Measurements from ENCODE around the gene POLA2. TPM values are rescaled to one million over a fixed set of nuclear protein-coding genes. Genes with fewer than 3 reads are reported as not detected.

The POLA2 gene
- total and polyA plus RNA-seq, 9 of the 15 experiments (the other 6 are each of a cell fraction or from before 2014, with no cell fraction given): 2.7 to 134 (median 44.4) TPM

- peak; percentile 85 for TF ChIP-seq SAP30 (IDR thresholded peaks at IDR 0.05; ENCODE audit: borderline replicate concordance, insufficient read depth, low read depth, low read length, poor library complexity, severe bottlenecking)
- TF ChIP-seq ZSCAN29 (IDR thresholded peaks at IDR 0.05): no peak
- TF ChIP-seq POLR3A (IDR thresholded peaks at IDR 0.05; ENCODE audit: borderline replicate concordance, extremely low read depth, insufficient read depth, insufficient read length): no peak
- no peak for TF ChIP-seq CREB5 (CRISPR knock-in tag; IDR thresholded peaks at IDR 0.05)
- TF ChIP-seq RAD51 (IDR thresholded peaks at IDR 0.05; ENCODE audit: borderline replicate concordance, low read depth): no peak
- no peak for TF ChIP-seq NBN (IDR thresholded peaks at IDR 0.05; ENCODE audit: low read depth)
- TF ChIP-seq ZNF830 (CRISPR knock-in tag; IDR thresholded peaks at IDR 0.05): no peak
- no peak for TF ChIP-seq GATAD2A (IDR thresholded peaks at IDR 0.05)
- TF ChIP-seq ZNF184 (CRISPR knock-in tag; IDR thresholded peaks at IDR 0.05): no peak
- TF ChIP-seq ZMIZ1 (IDR thresholded peaks at IDR 0.05; ENCODE audit: low read depth in 2 of 2, low read length in 2 of 2): no peak
- TF ChIP-seq POLR2B (IDR thresholded peaks at IDR 0.05; ENCODE audit: low read depth, partially characterized antibody): peak; percentile 98
- TF ChIP-seq SP2 (IDR thresholded peaks at IDR 0.05; ENCODE audit: extremely low read depth, low read depth, low read length, poor library complexity, severe bottlenecking): no peak
- no peak for TF ChIP-seq PRDM10 (IDR thresholded peaks at IDR 0.05; ENCODE audit: partially characterized antibody)
- TF ChIP-seq XRCC5 (IDR thresholded peaks at IDR 0.05; ENCODE audit: low read depth, low read length): no peak; the same call in 1 of the 2 replicates
- no peak; the same call in 1 of the 2 replicates for TF ChIP-seq GABPB1 (CRISPR knock-in tag; IDR thresholded peaks at IDR 0.05)
These were observed at the start of gene POLA2 (continued) for GRCh38 chr11:65261591-65262380.
